GM18511 (cell line): ENCODE measurements around the gene COMMD10.
A peak's percentile ranks its signal among the peaks of the same experiment; 100 is the strongest.
"Not testable (repeated sequence)": the region's sequence is repeated elsewhere in the genome, so short reads cannot be mapped to it uniquely, and the experiment has no call there.

Source experiments
- ATAC-seq: cut with Tn5 transposase; IDR thresholded peaks from one replicate; pipeline ENCODE4 v1.9.1; 2021; ENCODE audit warnings: mild to moderate bottlenecking, moderate library complexity; ENCODE audit not compliant: unreplicated experiment

Gene COMMD10

DNA sequence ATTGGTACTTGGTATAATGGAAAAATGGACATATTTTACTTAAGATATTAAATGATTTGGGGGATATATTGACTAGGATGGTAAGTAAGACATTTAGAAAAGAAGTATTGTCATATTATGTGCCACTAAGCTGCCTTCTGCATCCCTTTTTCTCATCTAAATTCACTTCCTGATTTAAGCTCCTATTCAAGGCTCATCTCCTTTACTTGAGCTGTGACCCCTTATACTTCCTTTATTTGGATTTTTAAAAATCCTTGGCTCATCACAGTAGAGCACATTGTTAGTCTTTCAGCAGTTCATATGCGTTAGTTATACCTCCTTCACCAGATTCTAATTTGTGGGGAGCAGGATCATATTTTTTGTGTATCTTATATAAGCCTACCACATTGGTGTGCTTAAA is 6.6 kb downstream of the COMMD10 start:
- ATAC-seq = no peak

- no peak for ATAC-seq
Observed at GRCh38 chr5:116097301-116097700, 12.5 kb downstream of the COMMD10 start.

GRCh38 chr5:116098998-116099397 is 14.2 kb downstream of the COMMD10 start:
- no peak for ATAC-seq

- not testable (repeated sequence) for ATAC-seq
Observed at GRCh38 chr5:116104941-116105340, 20.1 kb downstream of the COMMD10 start.

DNA sequence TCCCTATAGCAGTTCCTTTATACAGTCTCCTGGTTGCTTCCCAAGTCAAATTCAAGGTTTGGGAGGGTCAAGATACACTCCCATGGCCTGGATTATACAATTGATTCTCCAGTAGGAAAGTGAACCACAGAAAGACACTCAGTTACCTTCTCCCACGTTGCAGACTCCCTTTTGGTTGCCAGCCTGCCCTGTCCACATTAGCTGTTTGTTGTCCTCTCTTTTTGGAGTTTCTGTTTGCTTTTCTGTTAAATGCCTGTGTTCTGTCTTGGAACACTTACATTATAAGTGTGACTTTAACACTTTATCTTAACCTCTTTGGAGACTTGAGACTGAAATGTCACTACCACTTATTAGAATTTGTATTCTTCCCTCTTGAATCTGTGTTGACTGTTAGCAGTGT is 30.3 kb downstream of the COMMD10 start:
- ATAC-seq = no peak

GRCh38 chr5:116130471-116130870 is 45.6 kb downstream of the COMMD10 start:
- no peak for ATAC-seq

- no peak for ATAC-seq
Observed at GRCh38 chr5:116130976-116131375, 46.2 kb downstream of the COMMD10 start.

DNA sequence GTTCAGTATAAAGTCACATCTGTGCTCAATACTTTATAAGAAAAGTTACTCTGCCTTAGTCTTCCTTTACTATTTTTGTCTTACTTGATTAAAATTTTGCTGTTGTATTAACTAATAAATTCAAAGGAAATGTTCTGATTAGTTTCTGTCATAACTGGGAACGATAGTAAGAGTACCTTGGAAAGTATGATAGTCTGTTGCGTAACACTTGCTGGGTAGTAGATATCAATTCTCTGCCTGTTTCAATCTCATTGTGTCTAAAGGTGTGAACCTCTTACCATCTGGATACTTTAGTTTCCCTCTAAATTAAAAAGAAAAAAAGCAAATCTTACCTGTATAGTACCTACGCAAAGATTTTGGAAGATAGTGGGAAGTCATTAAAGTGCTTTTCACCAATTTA is 48.5 kb downstream of the COMMD10 start:
- no peak for ATAC-seq

GRCh38 chr5:116135344-116135743 is 50.5 kb downstream of the COMMD10 start:
- peak; percentile 99 for ATAC-seq

DNA sequence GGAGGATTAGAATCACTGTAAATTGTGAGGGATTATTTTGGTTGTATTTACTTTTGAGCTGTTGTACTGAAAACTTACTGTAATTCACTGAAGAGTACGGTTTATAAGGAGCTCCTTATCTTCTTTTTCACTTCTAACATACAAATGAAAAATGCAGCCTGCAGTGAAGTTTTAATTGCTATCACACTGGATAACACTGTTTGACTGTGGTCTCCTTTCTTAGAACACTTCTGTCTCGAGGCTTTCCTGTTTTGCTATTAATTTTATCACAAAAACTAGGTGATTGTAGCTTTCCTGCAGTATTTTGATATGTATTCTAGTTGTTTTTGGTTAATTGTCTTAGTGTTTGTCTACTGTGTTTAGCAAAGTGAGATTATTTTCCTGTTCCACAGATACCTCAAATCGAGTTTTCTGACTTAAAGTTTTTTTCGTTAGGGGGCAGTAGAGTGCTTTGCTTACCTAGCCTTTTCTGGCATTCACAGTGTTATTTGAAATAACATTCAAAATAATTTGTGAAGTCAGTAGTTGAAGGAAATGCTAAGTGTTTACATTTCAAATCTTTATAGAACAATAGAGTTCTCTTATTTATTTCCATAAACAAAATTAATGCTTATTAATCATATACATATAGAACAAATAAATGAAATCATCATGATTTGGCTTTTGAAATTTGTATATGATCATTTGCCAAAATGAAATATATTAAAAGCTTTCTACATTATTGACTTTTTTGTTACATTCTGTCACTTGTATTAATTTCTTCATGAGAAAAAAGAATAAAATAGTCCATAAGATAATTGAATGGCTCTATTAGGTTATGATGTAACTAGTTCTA is 52.9 kb downstream of the COMMD10 start:
- no peak for ATAC-seq

DNA sequence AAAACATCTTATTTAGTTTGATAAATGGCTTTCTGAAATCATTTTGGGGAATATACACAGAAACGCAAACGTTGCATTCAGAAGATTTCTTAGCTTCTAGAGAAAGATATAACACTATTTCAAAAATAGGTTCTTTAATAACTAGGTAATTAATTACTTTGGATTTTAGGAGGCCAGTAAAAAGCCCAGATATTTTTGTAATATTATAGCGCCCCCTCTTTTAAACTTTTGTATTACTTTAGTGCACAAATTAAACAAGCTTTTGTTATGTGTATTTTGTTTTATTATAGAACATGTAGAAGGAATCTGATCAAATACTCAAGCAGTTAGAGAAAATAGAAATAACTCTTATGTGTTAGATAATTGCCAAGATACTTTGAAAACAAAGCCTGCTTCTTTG is 57.7 kb downstream of the COMMD10 start:
- no peak for ATAC-seq

DNA sequence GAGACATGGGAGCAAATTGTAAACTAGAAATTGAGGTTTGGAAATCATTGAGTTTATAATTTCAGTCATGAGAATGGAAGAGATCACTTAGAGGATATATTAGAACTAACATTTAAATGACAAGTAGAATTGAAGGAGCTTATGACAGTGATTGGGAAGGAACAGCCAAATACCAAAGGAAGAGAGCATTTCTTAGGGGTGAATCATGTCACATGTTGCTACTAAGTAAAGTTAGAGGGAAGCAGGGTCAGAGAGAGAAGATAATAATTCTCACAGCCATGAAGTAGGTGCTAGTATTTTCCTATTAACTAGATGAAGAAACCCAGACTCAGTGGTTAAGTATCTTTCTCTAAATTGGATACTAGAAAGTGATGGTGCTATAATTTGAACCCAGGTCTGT is 59.3 kb downstream of the COMMD10 start:
- no peak for ATAC-seq

DNA sequence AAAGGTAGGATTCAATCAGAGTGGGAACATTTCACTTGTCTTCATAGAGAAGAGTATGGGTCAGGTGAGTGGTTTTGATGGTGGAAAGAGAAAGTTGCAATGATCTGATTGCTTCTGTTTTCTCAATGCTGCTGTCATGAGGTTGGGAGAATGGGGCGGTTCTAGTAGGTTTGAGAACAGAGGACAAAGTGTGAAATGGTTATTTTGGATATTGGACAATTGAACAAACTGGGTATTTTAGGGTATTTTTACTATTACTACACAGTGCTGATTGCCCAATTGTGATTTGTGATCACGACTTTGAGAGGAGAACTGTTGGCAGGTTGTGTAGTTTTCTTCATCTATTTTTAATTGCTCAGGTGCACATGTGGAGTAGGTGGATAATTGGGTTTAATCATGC is 60.2 kb downstream of the COMMD10 start:
- no peak for ATAC-seq

DNA sequence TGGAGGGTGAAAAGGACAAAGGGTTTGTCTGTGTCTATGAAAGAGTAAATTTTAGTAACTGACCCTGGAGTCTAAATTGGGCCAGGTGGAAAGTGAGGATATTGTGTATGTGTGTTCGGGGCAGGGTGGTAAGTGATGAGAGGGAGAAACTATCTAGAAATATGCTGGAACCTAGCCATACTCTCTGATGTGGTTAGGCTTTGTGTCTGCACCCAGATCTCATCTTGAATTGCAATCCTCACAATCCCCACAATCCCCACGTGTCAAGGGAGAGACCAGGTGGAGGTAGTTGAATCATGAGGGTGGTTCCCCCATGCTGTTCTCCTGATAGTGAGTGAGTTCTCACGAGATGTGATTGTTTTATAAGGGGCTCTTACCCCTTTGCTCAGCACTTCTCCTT is 60.6 kb downstream of the COMMD10 start:
- ATAC-seq = no peak

- no peak for ATAC-seq
Observed at GRCh38 chr5:116152169-116152568, 67.3 kb downstream of the COMMD10 start.

DNA sequence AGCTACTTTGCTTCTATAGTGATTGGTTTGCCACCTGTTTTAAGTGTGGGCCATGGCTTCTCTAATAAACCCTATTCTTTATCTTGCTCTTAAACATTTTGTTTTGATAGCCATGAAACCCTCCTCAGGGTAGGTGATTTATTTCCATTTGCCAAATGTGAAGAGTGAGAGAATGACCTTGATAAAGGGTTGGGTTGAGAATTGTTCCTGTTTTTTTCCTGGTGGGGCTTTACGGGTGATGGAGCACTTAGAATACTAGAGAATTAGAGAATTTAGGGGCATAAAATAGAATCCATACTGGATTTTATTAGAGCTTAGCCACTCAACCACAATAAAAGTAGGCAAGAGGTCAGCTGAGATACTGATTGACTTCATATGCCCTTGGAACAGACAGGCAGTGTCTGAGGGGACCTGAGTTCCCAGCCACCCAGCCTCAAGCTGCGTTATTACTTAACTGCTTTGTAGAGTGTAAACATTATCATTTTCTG is 68.9 kb downstream of the COMMD10 start:
- ATAC-seq = no peak

GRCh38 chr5:116154252-116154651 is 69.4 kb downstream of the COMMD10 start:
- no peak for ATAC-seq

- no peak for ATAC-seq
Observed at GRCh38 chr5:116154931-116155330, 70.1 kb downstream of the COMMD10 start.

DNA sequence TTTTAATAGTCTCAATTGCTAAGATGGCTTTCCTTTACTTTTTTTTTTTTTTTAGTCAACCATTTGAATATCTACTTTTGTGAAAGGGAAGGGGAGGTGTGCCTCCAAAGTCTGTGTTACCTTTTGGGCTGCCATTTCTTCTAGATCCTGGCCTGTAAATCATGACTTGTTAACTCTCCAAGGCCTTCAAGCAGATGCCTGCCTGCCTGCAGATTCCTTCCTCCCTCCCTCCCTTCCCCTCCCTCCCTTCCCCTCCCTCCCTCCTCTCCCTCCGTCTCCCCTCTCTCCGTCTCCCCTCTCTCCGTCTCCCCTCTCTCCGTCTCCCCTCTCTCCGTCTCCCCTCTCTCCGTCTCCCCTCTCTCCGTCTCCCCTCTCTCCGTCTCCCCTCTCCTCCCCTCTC is 73.1 kb downstream of the COMMD10 start:
- ATAC-seq = no peak

- no peak for ATAC-seq
Observed at GRCh38 chr5:116159006-116159405, 74.2 kb downstream of the COMMD10 start.

DNA sequence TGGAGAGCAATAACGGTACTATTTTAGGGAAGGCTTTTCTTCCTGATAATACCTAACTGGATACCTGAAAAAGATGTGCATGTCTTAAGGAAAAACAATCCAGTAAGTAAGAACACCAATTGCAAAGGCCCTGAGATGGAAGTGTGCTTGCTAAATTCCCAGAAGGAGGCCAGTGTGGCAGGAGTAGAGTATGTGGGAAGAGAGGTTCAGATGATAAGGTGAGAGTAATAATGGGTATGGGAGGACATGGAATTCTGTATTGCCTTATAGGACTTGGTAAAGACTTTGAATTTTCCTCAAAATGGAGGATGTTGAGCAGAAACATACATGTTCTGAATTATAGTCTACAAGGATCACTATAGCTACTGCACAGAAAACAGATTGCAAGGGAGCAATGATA is 89.3 kb downstream of the COMMD10 start:
- no peak for ATAC-seq

DNA sequence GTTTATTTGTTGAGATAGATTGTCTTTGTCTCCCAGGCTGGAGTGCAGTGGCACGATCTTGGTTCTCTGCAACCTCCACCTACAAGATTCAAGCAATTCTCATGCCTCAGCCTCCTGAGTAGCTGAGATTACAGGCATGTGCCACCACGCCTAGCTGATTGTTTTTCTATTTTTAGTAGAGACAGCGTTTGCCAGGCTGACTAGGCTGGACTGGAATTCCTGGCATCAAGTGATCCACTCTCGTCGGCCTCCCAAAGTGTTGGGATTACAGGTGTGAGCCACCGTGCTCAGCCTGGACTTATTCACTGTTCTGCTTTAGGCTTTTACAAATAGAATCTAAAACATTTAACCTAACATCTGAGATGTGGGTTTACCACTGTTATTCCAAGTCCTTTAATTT is 91.3 kb downstream of the COMMD10 start:
- ATAC-seq = no peak

- ATAC-seq = no peak
Observed at GRCh38 chr5:116178925-116179324, 94.1 kb downstream of the COMMD10 start.
